GM12874 (cell line): ENCODE data around the gene C13orf42.

ENCODE experiments used
- CTCF ChIP-seq: IDR thresholded peaks from 2 replicates; pipeline ENCODE4 v1.5.1; 2011; ENCODE audit warnings: low read depth, mild to moderate bottlenecking, control low read depth, low read length, moderate library complexity; ENCODE audit not compliant: insufficient read depth

The C13orf42 gene

GRCh38 chr13:51048166-51048461, 63.0 kb downstream of the C13orf42 start:
- TF ChIP-seq CTCF = no peak

- no peak for TF ChIP-seq CTCF
These were observed 63.5 kb downstream of the C13orf42 start for GRCh38 chr13:51047434-51048165.

- no peak for TF ChIP-seq CTCF
These were observed 65.6 kb downstream of the C13orf42 start for GRCh38 chr13:51045451-51045850.

GRCh38 chr13:51044023-51044665, 66.9 kb downstream of the C13orf42 start:
- no peak for TF ChIP-seq CTCF

- no peak for TF ChIP-seq CTCF
These were observed 67.8 kb downstream of the C13orf42 start for GRCh38 chr13:51043310-51043709.

GRCh38 chr13:51041710-51042109, 69.4 kb downstream of the C13orf42 start:
- no peak for TF ChIP-seq CTCF

GRCh38 chr13:51041126-51041525, 69.9 kb downstream of the C13orf42 start:
- no peak for TF ChIP-seq CTCF
